Kidney (tissue), 14 donors: ENCODE results near the gene HEXD. TPM values are rescaled to one million over a fixed set of nuclear protein-coding genes. Genes with fewer than 3 reads are reported as not detected.

Experiments used
- DNase-seq, 5 donors: peaks; one replicate each; pipeline ENCODE4 v3.0.0-alpha.2; 2013 to 2020
- FAIRE-seq: peaks from 2 replicates; lab custom pipeline; 2012; peaks lifted over from hg19 to GRCh38; lab: Jason Lieb, UNC
- H3K27ac ChIP-seq, 2 donors: one replicate each; pipeline ENCODE4 v1.7.0; 2013; ENCODE audit warnings: low read depth in 2 of 2, low read length in 2 of 2, inconsistent platforms in 1 of 2
- H3K27me3 ChIP-seq: one replicate; pipeline ENCODE4 v1.7.1; 2013; ENCODE audit warnings: low read length, inconsistent platforms; ENCODE audit not compliant: control insufficient read depth, insufficient read depth
- H3K36me3 ChIP-seq, 3 donors: one replicate each; pipeline versions ENCODE4 v1.7.0 to v1.7.1; 2013; ENCODE audit warnings: low read length in 3 of 3, control low read depth in 1 of 3, inconsistent platforms in 1 of 3; ENCODE audit not compliant: insufficient read depth in 3 of 3, control insufficient read depth in 2 of 3
- H3K4me1 ChIP-seq, 3 donors: one replicate each; pipeline versions ENCODE4 v1.7.0 to v1.7.1; 2013; ENCODE audit warnings: low read length in 3 of 3, inconsistent platforms in 1 of 3, low read depth in 1 of 3; ENCODE audit not compliant: control insufficient read depth in 2 of 3, insufficient read depth in 2 of 3
- H3K4me3 ChIP-seq, 3 donors: one replicate each; pipeline versions ENCODE4 v1.7.0 to v1.8.1; 2013; ENCODE audit warnings: low read length in 3 of 3, control low read depth in 1 of 3, inconsistent platforms in 1 of 3
- H3K9ac ChIP-seq, 3 donors: one replicate each; pipeline versions ENCODE4 v1.7.0 to v1.7.1; 2013; ENCODE audit warnings: low read length in 3 of 3, control low read depth in 1 of 3, inconsistent platforms in 1 of 3
- H3K9me3 ChIP-seq, 3 donors: one replicate each; pipeline versions ENCODE4 v1.7.0 to v1.7.1; 2013; ENCODE audit warnings: low read length in 3 of 3, control low read depth in 1 of 3, inconsistent platforms in 1 of 3; ENCODE audit not compliant: control insufficient read depth in 2 of 3, insufficient read depth in 1 of 3
- intact Hi-C: fragments of 100-400 bp; cut with DNase I; formaldehyde crosslinking; loops from one replicate; pipeline ENCODE4 v1.11.1; 2022
- polyA plus RNA-seq: library from polyadenylated mRNA; stranded (reverse); fragments of 350-450 nt; fragmentation: Illumina TruSeq; extraction: RNeasy Lipid Tissue Mini Kit (QIAGEN cat#74804); gene quantifications from one replicate; pipeline ENCODE4 v1.2.3, GENCODE V29; 2014; ENCODE audit warnings: low read depth, low replicate concordance; ENCODE audit not compliant: insufficient read depth
- total RNA-seq: library from RNA; stranded (reverse); fragmentation: NEBNext Ultra II Directional; extraction: Animal tissue kit (Norgen Biotek cat#: 25700); gene quantifications from one replicate; pipeline ENCODE4 v1.2.1, GENCODE V29; 2021
- TF ChIP-seq, protein P1 (sequence below): IDR thresholded peaks from 3 replicates; pipeline ENCODE4 v1.5.1; 2012; ENCODE audit warnings: mild to moderate bottlenecking, moderate library complexity, borderline replicate concordance; ENCODE audit not compliant: insufficient read depth; ENCODE audit errors: extremely low read depth
- donor health status: control.
- donor health status: control.
- donor health status: control.
- donor health status: control.
- donor health status: control.
- donor health status: DM: yes; HTN: yes; CAD: no.
- donor health status: Normal renal cell carcinoma (clear cell type).

HEXD gene
- total and polyA plus RNA-seq, 2 donors from 2014 or later = 39.2 to 42.0 TPM

DNA sequence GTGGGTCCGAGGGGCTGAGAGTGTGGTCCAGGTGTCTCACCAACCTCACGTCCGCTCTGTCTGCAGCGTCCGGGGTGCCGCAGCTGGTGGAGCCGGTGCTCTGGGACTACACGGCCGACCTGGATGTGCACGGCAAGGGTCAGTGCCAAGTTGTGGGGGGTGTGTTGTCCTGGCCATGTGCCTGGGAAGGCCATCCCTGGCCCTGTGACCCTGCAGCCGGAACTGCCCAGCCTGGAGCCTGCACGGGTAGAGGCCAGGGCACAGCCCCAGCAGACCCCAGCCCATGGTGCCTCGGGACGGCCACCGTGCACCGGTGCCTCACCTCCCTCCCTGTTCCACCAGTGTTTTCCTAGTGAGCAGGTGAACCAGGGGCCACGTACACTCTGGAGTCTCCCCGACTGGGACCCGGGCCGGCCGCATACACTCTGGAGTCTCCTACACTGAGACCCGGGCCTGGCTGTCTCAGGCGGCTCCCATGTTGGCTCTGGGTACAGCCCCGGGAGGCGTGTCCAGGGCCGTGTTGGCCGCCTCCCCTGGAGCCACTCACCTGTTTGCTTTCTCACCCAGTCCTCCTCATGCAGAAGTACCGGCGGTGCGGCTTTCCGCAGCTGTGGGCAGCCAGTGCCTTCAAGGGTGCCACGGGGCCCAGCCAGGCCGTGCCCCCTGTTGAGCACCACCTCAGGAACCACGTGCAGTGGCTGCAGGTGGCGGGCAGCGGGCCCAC, 18.6 kb downstream of the HEXD start:
- no peak overlapping the region for H3K27ac ChIP-seq
- DNase-seq (peak in 1 of 5 donors; percentile 42), FAIRE-seq (no peak)
- peaks cover 0 to 4% (median 1%) of the 10 kb centered on the region in 3 donors for H3K36me3 ChIP-seq
- TF ChIP-seq, protein P1, sequence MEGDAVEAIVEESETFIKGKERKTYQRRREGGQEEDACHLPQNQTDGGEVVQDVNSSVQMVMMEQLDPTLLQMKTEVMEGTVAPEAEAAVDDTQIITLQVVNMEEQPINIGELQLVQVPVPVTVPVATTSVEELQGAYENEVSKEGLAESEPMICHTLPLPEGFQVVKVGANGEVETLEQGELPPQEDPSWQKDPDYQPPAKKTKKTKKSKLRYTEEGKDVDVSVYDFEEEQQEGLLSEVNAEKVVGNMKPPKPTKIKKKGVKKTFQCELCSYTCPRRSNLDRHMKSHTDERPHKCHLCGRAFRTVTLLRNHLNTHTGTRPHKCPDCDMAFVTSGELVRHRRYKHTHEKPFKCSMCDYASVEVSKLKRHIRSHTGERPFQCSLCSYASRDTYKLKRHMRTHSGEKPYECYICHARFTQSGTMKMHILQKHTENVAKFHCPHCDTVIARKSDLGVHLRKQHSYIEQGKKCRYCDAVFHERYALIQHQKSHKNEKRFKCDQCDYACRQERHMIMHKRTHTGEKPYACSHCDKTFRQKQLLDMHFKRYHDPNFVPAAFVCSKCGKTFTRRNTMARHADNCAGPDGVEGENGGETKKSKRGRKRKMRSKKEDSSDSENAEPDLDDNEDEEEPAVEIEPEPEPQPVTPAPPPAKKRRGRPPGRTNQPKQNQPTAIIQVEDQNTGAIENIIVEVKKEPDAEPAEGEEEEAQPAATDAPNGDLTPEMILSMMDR = no peak
- no peaks in the 10 kb centered on the region for H3K27me3 ChIP-seq
- no peak overlapping the region for H3K9ac ChIP-seq
- intact Hi-C loops = no loop called here
- H3K4me3 ChIP-seq = no peak overlapping the region
- H3K4me1 ChIP-seq = no peaks in the 10 kb centered on the region
- H3K9me3 ChIP-seq = no peaks in the 10 kb centered on the region

DNA sequence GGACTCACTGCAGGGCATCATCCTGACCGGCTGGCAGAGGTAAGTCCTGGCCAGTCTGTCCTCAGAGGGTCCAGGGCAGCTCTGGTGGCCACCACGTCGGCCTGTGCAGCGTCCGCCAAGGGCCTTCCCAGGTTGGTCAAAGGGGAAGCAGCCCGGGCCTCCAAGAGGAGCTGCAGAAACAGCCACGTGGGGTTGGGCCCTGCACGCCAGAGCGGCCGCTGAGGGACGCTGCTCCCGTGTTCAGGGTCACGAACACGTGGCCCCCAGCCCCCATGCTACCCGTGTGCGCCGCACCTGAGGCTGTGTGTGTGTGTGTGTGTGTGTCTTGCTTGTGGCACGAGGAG, 19.1 kb downstream of the HEXD start:
- Histone ChIP-seq H3K9ac (no peak overlapping the region), H3K9me3 (no peaks in the 10 kb centered on the region), H3K4me3 (no peak overlapping the region), H3K36me3 (peaks cover 0 to 6% (median 4%) of the 10 kb centered on the region in 3 donors), H3K27me3 (no peaks in the 10 kb centered on the region), H3K27ac (no peak overlapping the region), H3K4me1 (no peaks in the 10 kb centered on the region)
- TF ChIP-seq, protein P1 = no peak
- FAIRE-seq (no peak), DNase-seq (no peak)
- intact Hi-C loops = no loop called here

DNA sequence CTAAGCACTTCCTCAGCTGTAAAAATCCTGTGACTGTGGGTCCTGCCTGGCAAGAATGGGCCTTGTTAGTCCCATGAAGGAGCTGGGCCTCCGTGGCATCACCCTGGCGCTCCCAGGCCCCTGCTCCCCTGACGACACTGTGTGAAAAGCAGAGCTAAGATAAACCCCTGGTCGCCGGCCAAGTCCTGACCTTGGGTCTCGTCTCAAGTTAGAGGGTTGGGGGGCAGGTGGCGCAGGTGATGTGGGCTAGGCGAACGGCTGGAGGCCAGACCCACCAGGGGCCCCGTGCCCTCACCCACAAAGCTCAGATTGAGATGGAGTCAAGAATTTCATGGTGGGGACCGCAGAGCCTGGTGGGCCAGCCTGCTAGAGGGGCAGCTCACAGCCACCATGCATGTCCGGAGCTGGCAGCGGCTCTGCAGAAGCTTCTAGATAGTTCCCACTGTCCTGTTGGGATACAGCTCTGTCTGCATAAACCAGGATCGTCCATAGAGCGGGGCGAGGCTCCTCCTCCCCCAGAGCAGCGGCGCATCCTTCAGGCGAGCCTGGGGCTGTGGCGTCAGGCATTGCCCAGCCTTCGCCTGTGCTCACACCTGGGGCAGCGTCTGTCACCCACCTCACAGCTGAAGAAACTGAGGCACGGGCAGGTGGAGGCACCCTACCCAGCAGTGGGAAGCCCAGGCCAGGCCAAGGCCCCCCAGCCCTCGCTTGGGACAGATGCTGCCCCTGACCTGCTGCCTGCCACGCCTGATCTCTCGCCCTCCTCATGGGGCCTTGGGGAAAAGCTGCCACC, 20.4 kb downstream of the HEXD start:
- intact Hi-C loops = no loop called here
- Histone ChIP-seq H3K9ac (no peak overlapping the region), H3K4me3 (no peak overlapping the region), H3K36me3 (peaks cover 0 to 8% (median 4%) of the 10 kb centered on the region in 3 donors), H3K27ac (no peak overlapping the region), H3K4me1 (no peaks in the 10 kb centered on the region), H3K9me3 (no peaks in the 10 kb centered on the region), H3K27me3 (no peaks in the 10 kb centered on the region)
- DNase-seq = no peak
- FAIRE-seq = no peak
- TF ChIP-seq, protein P1 = no peak
